ENCODE results near the gene BLVRB. TPM values are rescaled to one million over a fixed set of nuclear protein-coding genes. Genes with fewer than 3 reads are reported as not detected.
"Not testable (repeated sequence)": the region's sequence is repeated elsewhere in the genome, so short reads cannot be mapped to it uniquely, and the experiment has no call there.

BLVRB gene
- total and polyA plus RNA-seq, 2 experiments from 2014 or later, result 43.7 to 53.7 TPM

GRCh38 chr19:40489882-40490230, 24.3 kb upstream of the BLVRB start:
- H3K4me2 ChIP-seq, result no peak overlapping the region
- 0 out of 2 replicates have a peak, but pooled peaks cover 5% of the 10 kb centered on the region for H3K27me3 ChIP-seq (ENCODE audit: insufficient read depth)
- H3K27ac Mint-ChIP-seq, result no peak overlapping the region
- H3K27me3 Mint-ChIP-seq (ENCODE audit: insufficient read depth, low read depth, poor library complexity), result peaks cover 22% of the 10 kb centered on the region
- no peaks in the 10 kb centered on the region for H3K36me3 ChIP-seq (ENCODE audit: insufficient read depth)
- peaks cover 14% of the 10 kb centered on the region for H3K9me3 Mint-ChIP-seq
- peak overlapping the region; percentile 80; the same call in 1 of the 2 replicates for H2AFZ ChIP-seq
- H3K4me3 Mint-ChIP-seq, result no peak overlapping the region
- ATAC-seq (no peak), DNase-seq (ENCODE audit: low spot score) (no peak)
- H3F3A ChIP-seq (replicated peaks; ENCODE audit: low read depth), result no peaks in the 10 kb centered on the region
- H3K27ac ChIP-seq (ENCODE audit: low read depth), result no peak overlapping the region
- TF ChIP-seq JUNB (IDR thresholded peaks at IDR 0.05; ENCODE audit: unreplicated experiment) (no peak), STAT1 (IDR thresholded peaks at IDR 0.05; ENCODE audit: unreplicated experiment) (no peak)
- no peaks in the 10 kb centered on the region for H3K79me2 ChIP-seq (replicated peaks; ENCODE audit: insufficient read depth)
- no peak overlapping the region for H3K4me3 ChIP-seq
- peaks cover 8% of the 10 kb centered on the region for H3K4me1 Mint-ChIP-seq
- no peaks in the 10 kb centered on the region; the same call in 1 of the 2 replicates for H3K4me1 ChIP-seq (ENCODE audit: insufficient read depth)
- no peaks in the 10 kb centered on the region for H3K36me3 Mint-ChIP-seq (ENCODE audit: low read depth)
- no peaks in the 10 kb centered on the region for H4K20me1 ChIP-seq (replicated peaks; ENCODE audit: insufficient read depth)
- H3K9me2 ChIP-seq (ENCODE audit: insufficient read depth), result 0 out of 2 replicates have a peak, but pooled peaks cover 11% of the 10 kb centered on the region

GRCh38 chr19:40486017-40486416, 20.5 kb upstream of the BLVRB start:
- no peak overlapping the region for H3K4me3 ChIP-seq
- H3K4me2 ChIP-seq, result no peak overlapping the region
- Mint-ChIP-seq H3K27me3 (ENCODE audit: insufficient read depth, low read depth, poor library complexity) (peaks cover 12% of the 10 kb centered on the region), H3K4me3 (no peak overlapping the region), H3K27ac (no peak overlapping the region), H3K36me3 (ENCODE audit: low read depth) (no peaks in the 10 kb centered on the region), H3K4me1 (peaks cover 8% of the 10 kb centered on the region; the same call in 2 of the 3 replicates), H3K9me3 (peaks cover under 1% of the 10 kb centered on the region; the same call in 1 of the 3 replicates)
- no peaks in the 10 kb centered on the region; the same call in 1 of the 2 replicates for H3K4me1 ChIP-seq (ENCODE audit: insufficient read depth)
- no peaks in the 10 kb centered on the region for H3F3A ChIP-seq (replicated peaks; ENCODE audit: low read depth)
- H3K36me3 ChIP-seq (ENCODE audit: insufficient read depth), result no peaks in the 10 kb centered on the region
- DNase-seq (ENCODE audit: low spot score) (no peak), ATAC-seq (no peak)
- no peak for TF ChIP-seq STAT1 (IDR thresholded peaks at IDR 0.05; ENCODE audit: unreplicated experiment)
- no peak for TF ChIP-seq REST (IDR thresholded peaks at IDR 0.05; ENCODE audit: unreplicated experiment)
- TF ChIP-seq NANOG (IDR thresholded peaks at IDR 0.05; ENCODE audit: borderline replicate concordance), result no peak
- TF ChIP-seq ZNF114 (CRISPR knock-in tag; IDR thresholded peaks at IDR 0.05), result no peak
- no peak for TF ChIP-seq ETS1 (IDR thresholded peaks at IDR 0.05)
- no peak for TF ChIP-seq CREB1 (CRISPR knock-in tag; IDR thresholded peaks at IDR 0.05; ENCODE audit: low read depth)
- H3K27ac ChIP-seq (ENCODE audit: low read depth), result no peak overlapping the region
- H3K9me2 ChIP-seq (ENCODE audit: insufficient read depth), result 0 out of 2 replicates have a peak, but pooled peaks cover 8% of the 10 kb centered on the region
- H4K20me1 ChIP-seq (replicated peaks; ENCODE audit: insufficient read depth), result no peaks in the 10 kb centered on the region
- no peak overlapping the region for H2AFZ ChIP-seq
- 0 out of 2 replicates have a peak, but pooled peaks cover 5% of the 10 kb centered on the region for H3K27me3 ChIP-seq (ENCODE audit: insufficient read depth)
- H3K79me2 ChIP-seq (replicated peaks; ENCODE audit: insufficient read depth), result no peaks in the 10 kb centered on the region

DNA sequence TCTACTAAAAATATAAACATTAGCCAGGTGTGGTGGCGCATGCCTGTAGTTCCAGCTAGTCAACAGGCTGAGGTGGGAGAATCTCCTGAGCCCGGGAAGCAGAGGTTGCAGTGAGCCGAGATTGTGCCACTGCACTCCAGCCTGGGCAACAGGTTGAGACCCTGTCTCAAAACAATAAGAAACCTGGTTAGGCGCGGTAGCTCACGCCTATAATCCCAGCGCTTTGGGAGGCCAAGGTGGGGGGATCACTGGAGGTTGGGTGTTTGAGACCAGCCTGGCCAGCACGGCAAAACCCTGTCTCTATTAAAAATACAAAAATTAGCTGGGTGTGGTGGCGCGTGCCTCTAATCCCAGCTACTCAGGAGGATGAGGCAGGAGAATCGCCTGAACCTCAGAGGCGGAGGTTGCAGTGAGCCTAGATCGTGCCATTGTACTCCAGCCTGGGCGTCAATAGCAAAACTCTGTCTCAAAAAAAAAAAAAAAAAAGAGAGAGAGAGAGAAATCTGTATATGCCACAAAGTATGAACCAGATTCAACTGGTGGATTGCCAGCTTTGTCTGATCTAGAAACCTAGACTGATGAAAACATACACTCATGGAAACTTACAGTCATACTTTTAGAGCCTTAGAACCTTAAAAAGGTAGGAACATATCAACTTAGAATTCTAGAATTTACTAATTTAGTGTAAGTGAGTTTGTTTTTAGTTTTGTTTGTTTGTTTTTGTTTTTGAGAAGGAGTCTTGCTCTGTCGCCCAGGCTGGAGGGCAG, 10.5 kb upstream of the BLVRB start:
- H4K20me1 ChIP-seq (replicated peaks; ENCODE audit: insufficient read depth); H3K4me2 ChIP-seq; DNase-seq (ENCODE audit: low spot score); H3K9me2 ChIP-seq (ENCODE audit: insufficient read depth); H3K4me3 Mint-ChIP-seq; H3F3A ChIP-seq (replicated peaks; ENCODE audit: low read depth); H3K4me1 Mint-ChIP-seq; H3K9me3 Mint-ChIP-seq; H3K27ac Mint-ChIP-seq; H3K4me3 ChIP-seq; H3K27me3 ChIP-seq (ENCODE audit: insufficient read depth); H3K36me3 Mint-ChIP-seq (ENCODE audit: low read depth); H3K36me3 ChIP-seq (ENCODE audit: insufficient read depth); H3K27me3 Mint-ChIP-seq (ENCODE audit: insufficient read depth, low read depth, poor library complexity); H3K79me2 ChIP-seq (replicated peaks; ENCODE audit: insufficient read depth); H2AFZ ChIP-seq; ATAC-seq; H3K4me1 ChIP-seq (ENCODE audit: insufficient read depth); H3K27ac ChIP-seq (ENCODE audit: low read depth): not testable (repeated sequence)
